OCI-LY7 (cell line): ENCODE data around the gene VEGFA. TPM values are rescaled to one million over a fixed set of nuclear protein-coding genes. Genes with fewer than 3 reads are reported as not detected.

Experiments
- BruUV-seq: library from RNA; stranded (reverse); fragments of 400-500 nt; replicated peaks from 2 replicates; lab custom pipeline; 2021; lab: Mats Ljungman, UMichigan
- CTCF ChIA-PET: fragments of 300-600 bp; sonication (Branson Sonifier 250); formaldehyde crosslinking; loops from one replicate; lab custom pipeline; 2022; ENCODE audit warnings: antibody characterized with exemption; ENCODE audit not compliant: unreplicated experiment; lab: Charles Lee
- POLR2A ChIA-PET: fragments of 300-600 bp; sonication (Branson Sonifier 250); formaldehyde crosslinking; loops from one replicate; lab custom pipeline; 2022; ENCODE audit warnings: antibody characterized with exemption; lab: Charles Lee
- DNase-seq: peaks from one replicate; pipeline ENCODE4 v3.0.0-alpha.2; 2015; ENCODE audit warnings: low spot score
- H2AFZ ChIP-seq: fragments of 200-600 bp; sonication (generic), shearing (Covaris generic); 2 replicates; pipeline ENCODE4 v1.6.1; 2014; ENCODE audit warnings: mild to moderate bottlenecking, antibody characterized with exemption, low read length, moderate library complexity
- H3K27ac ChIP-seq: fragments of 200-600 bp; sonication (generic); 2 replicates; pipeline ENCODE4 v1.5.1; 2014; ENCODE audit warnings: mixed run types, low read depth, mild to moderate bottlenecking, moderate library complexity, low read length, inconsistent platforms; ENCODE audit not compliant: poor library complexity, severe bottlenecking
- H3K36me3 ChIP-seq: fragments of 200-600 bp; sonication (generic); 2 replicates; pipeline ENCODE4 v1.6.1; 2014; ENCODE audit warnings: mild to moderate bottlenecking, antibody characterized with exemption, low read length, moderate library complexity, mixed read lengths; ENCODE audit not compliant: insufficient read depth
- H3K4me1 ChIP-seq: fragments of 200-600 bp; sonication (generic); 2 replicates; pipeline ENCODE4 v1.5.1; 2014; ENCODE audit warnings: mild to moderate bottlenecking, low read length; ENCODE audit not compliant: insufficient read depth, poor library complexity, severe bottlenecking
- H3K4me2 ChIP-seq: fragments of 200-600 bp; sonication (generic); 2 replicates; pipeline ENCODE4 v1.6.1; 2014; ENCODE audit warnings: mild to moderate bottlenecking, low read length
- H3K4me3 ChIP-seq: fragments of 200-600 bp; sonication (generic); 2 replicates; pipeline ENCODE4 v1.5.1; 2014; ENCODE audit warnings: mild to moderate bottlenecking, low read depth, low read length; ENCODE audit not compliant: poor library complexity, severe bottlenecking
- H3K79me2 ChIP-seq: fragments of 200-600 bp; sonication (generic); 2 replicates; pipeline ENCODE4 v1.6.1; 2016; ENCODE audit warnings: low read depth, mild to moderate bottlenecking, low read length, moderate library complexity, mixed read lengths; ENCODE audit not compliant: insufficient read depth
- H3K9me2 ChIP-seq: fragments of 200-600 bp; sonication (generic); 2 replicates; pipeline ENCODE4 v1.6.1; 2016; ENCODE audit warnings: mild to moderate bottlenecking, low read length, mixed read lengths; ENCODE audit not compliant: insufficient read depth
- H3K9me3 ChIP-seq: fragments of 200-600 bp; sonication (generic); 2 replicates; pipeline ENCODE4 v1.6.1; 2014; ENCODE audit warnings: mild to moderate bottlenecking, mixed run types, low read length, mixed read lengths
- H4K20me1 ChIP-seq: fragments of 200-600 bp; sonication (generic); 2 replicates; pipeline ENCODE4 v1.6.1; 2014; ENCODE audit warnings: mild to moderate bottlenecking, antibody characterized with exemption, low read length, moderate library complexity, mixed read lengths; ENCODE audit not compliant: insufficient read depth
- CTCF ChIP-seq: fragments of 200-600 bp; sonication (generic); conservative IDR thresholded peaks from 2 replicates; pipeline ENCODE4 v1.5.1; 2014; ENCODE audit warnings: mild to moderate bottlenecking, antibody characterized with exemption, low read length, moderate library complexity, mixed read lengths
- EZH2phosphoT487 ChIP-seq: fragments of 200-600 bp; sonication (generic); IDR thresholded peaks from 2 replicates; pipeline ENCODE4 v1.6.1; 2018; ENCODE audit warnings: low read depth, borderline replicate concordance, mild to moderate bottlenecking, mixed run types, antibody characterized with exemption, low read length, moderate library complexity, mixed read lengths
- intact Hi-C: fragments of 100-400 bp; cut with micrococcal nuclease; formaldehyde crosslinking; loops from one replicate; pipeline ENCODE4 v1.10.0; 2022; ENCODE audit not compliant: unreplicated experiment
- total RNA-seq, 2 experiments: library from RNA; depleted of rRNA in 1 of 2; stranded (reverse); fragments of >200 nt in 1 of 2; shearing (Covaris generic) in 1 of 2; gene quantifications; 2 replicates each; pipeline ENCODE4 v1.2.3, GENCODE V29; 2014 to 2022

The VEGFA gene
- total RNA-seq, 2 experiments from 2014 or later = 59.7 to 88.5 TPM

GRCh38 chr6:43780941-43781928 lies 11.2 kb downstream of the VEGFA start:
- Histone ChIP-seq H3K9me2 (no peaks in the 10 kb centered on the region), H3K9me3 (no peaks in the 10 kb centered on the region), H3K79me2 (no peaks in the 10 kb centered on the region), H3K4me1 (peaks cover 3% of the 10 kb centered on the region), H3K36me3 (peaks cover 80% of the 10 kb centered on the region), H3K4me2 (no peak overlapping the region), H2AFZ (no peak overlapping the region), H4K20me1 (no peaks in the 10 kb centered on the region), H3K4me3 (no peak overlapping the region), H3K27ac (no peak overlapping the region)
- TF ChIP-seq CTCF = no peak
- no peak for TF ChIP-seq EZH2phosphoT487
- BruUV-seq = no TSS peak
- intact Hi-C loops = no loop called here
- POLR2A ChIA-PET = no interaction called here
- CTCF ChIA-PET = no interaction called here
- DNase-seq = no peak

- no peak for DNase-seq
- no peak for TF ChIP-seq CTCF
- TF ChIP-seq EZH2phosphoT487 = no peak
- H3K9me3 ChIP-seq = no peaks in the 10 kb centered on the region
- H3K4me3 ChIP-seq = no peak overlapping the region
- CTCF ChIA-PET = no interaction called here
- no peaks in the 10 kb centered on the region for H3K79me2 ChIP-seq
- H2AFZ ChIP-seq = no peak overlapping the region
- H3K36me3 ChIP-seq = peaks cover 72% of the 10 kb centered on the region
- H3K4me2 ChIP-seq = no peak overlapping the region
- no peaks in the 10 kb centered on the region for H3K4me1 ChIP-seq
- BruUV-seq = no TSS peak
- no peaks in the 10 kb centered on the region for H3K9me2 ChIP-seq
- intact Hi-C loops = no loop called here
- no peak overlapping the region for H3K27ac ChIP-seq
- H4K20me1 ChIP-seq = no peaks in the 10 kb centered on the region
- POLR2A ChIA-PET = no interaction called here
These were observed 12.1 kb downstream of the VEGFA start for GRCh38 chr6:43781941-43782704.
